ENCODE data around the gene DMC1. TPM values are rescaled to one million over a fixed set of nuclear protein-coding genes. Genes with fewer than 3 reads are reported as not detected.

DMC1 gene
- total RNA-seq, 1 experiment from 2014 or later, result 0.89 TPM

DNA sequence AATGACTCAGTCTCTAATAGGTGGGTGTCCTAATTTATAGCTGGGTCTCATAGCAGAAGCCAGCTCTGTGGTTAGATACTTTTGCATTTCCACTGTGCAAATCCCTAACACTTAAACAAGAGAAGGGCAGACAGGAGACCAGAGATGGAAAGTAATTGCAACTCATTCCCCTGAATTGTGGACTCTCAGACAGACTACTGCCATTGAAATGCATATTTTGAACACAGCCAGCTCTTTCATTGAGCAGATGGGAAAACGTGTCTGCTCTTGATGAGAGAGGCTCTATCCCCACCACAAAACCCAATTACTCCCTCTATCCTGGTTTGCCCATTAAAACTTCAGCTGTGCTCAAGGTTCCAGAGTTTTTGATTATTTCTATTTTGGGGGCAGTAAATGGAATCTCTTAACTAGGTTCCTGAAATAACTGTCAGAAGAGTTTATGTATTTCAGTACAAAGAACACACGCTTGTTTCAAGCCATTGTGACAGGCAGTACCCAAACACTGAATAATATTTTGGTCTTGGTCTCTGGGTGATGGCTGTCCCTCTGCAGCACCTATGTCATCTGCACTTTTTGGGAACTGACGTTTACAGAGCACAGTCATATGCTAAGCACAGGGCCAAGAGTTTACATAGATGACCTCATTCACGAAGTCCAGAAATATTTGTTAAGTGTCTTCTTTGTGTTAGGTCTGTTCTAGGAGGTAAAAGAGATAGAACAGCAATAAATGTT lies 44.5 kb upstream of the DMC1 start:
- Histone ChIP-seq H3K27me3 (ENCODE audit: insufficient read depth, low read length) (no peaks in the 10 kb centered on the region), H3K27ac (ENCODE audit: low read depth, low read length) (no peak overlapping the region), H3K36me3 (ENCODE audit: control insufficient read depth in 1 of 2, insufficient read depth in 2 of 2, low read length in 2 of 2) (peaks cover 0 to 2% of the 10 kb centered on the region in 2 experiments; a peak in 1 of 4 replicates), H3K9me2 (ENCODE audit: insufficient read depth) (no peaks in the 10 kb centered on the region), H3K9me3 (ENCODE audit: control insufficient read depth in 1 of 2, insufficient read depth in 1 of 2, low read depth in 1 of 2, low read length in 2 of 2) (peaks cover 3 to 6% of the 10 kb centered on the region in 2 experiments; a peak in 1 of 4 replicates), H3K9ac (ENCODE audit: low read length) (no peak overlapping the region), H2AFZ (ENCODE audit: low read depth, low read length, poor library complexity, severe bottlenecking) (no peak overlapping the region), H4K20me1 (ENCODE audit: insufficient read depth) (no peaks in the 10 kb centered on the region), H3K79me2 (ENCODE audit: insufficient read depth, low read length) (no peaks in the 10 kb centered on the region), H3K4me3 (replicated peaks in 1 of 2; ENCODE audit: low read depth in 1 of 2, low read length in 2 of 2) (no peak overlapping the region), H3K4me1 (ENCODE audit: control insufficient read depth in 1 of 2, insufficient read depth in 2 of 2, low read length in 2 of 2) (peaks cover 0 to 18% of the 10 kb centered on the region in 2 experiments; a peak in 3 of 4 replicates), H3K4me2 (ENCODE audit: low read length) (peak overlapping the region; percentile 13; the same call in 1 of the 2 replicates)
- CTCF ChIA-PET, result no interaction called here
- POLR2A ChIA-PET, result no interaction called here
- TF ChIP-seq YY1 (IDR thresholded peaks at IDR 0.05; ENCODE audit: extremely low read depth, insufficient replicate concordance, low read depth, low read length), result no peak
- no peak for TF ChIP-seq POLR2A (IDR thresholded peaks at IDR 0.05; ENCODE audit: borderline replicate concordance, extremely low read depth, insufficient read depth, insufficient read length)
- no peak for TF ChIP-seq FOSL1 (IDR thresholded peaks at IDR 0.05; ENCODE audit: low read depth)
- no peak for TF ChIP-seq SRF (IDR thresholded peaks at IDR 0.05; ENCODE audit: low read depth)
- TF ChIP-seq SP1 (IDR thresholded peaks at IDR 0.05; ENCODE audit: low read depth), result no peak
- no peak for TF ChIP-seq SIN3A (IDR thresholded peaks at IDR 0.05; ENCODE audit: low read depth)
- TF ChIP-seq ZFX (IDR thresholded peaks at IDR 0.05), result no peak
- TF ChIP-seq, protein P1, sequence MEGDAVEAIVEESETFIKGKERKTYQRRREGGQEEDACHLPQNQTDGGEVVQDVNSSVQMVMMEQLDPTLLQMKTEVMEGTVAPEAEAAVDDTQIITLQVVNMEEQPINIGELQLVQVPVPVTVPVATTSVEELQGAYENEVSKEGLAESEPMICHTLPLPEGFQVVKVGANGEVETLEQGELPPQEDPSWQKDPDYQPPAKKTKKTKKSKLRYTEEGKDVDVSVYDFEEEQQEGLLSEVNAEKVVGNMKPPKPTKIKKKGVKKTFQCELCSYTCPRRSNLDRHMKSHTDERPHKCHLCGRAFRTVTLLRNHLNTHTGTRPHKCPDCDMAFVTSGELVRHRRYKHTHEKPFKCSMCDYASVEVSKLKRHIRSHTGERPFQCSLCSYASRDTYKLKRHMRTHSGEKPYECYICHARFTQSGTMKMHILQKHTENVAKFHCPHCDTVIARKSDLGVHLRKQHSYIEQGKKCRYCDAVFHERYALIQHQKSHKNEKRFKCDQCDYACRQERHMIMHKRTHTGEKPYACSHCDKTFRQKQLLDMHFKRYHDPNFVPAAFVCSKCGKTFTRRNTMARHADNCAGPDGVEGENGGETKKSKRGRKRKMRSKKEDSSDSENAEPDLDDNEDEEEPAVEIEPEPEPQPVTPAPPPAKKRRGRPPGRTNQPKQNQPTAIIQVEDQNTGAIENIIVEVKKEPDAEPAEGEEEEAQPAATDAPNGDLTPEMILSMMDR (IDR thresholded peaks at IDR 0.05 in 2 of 3, conservative IDR thresholded peaks at IDR 0.05 in 1 of 3; ENCODE audit: borderline replicate concordance in 1 of 3, insufficient read depth in 1 of 3, low read depth in 2 of 3, low read length in 2 of 3), result no peak
- no peak for TF ChIP-seq EZH2phosphoT487 (IDR thresholded peaks at IDR 0.05; ENCODE audit: borderline replicate concordance)
- no peak for TF ChIP-seq RAD21 (IDR thresholded peaks at IDR 0.05; ENCODE audit: low read depth)
- TF ChIP-seq ELF1 (IDR thresholded peaks at IDR 0.05; ENCODE audit: borderline replicate concordance, low read depth), result no peak
- TF ChIP-seq, protein P2, sequence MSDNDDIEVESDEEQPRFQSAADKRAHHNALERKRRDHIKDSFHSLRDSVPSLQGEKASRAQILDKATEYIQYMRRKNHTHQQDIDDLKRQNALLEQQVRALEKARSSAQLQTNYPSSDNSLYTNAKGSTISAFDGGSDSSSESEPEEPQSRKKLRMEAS (IDR thresholded peaks at IDR 0.05), result no peak
- TF ChIP-seq, protein P3, sequence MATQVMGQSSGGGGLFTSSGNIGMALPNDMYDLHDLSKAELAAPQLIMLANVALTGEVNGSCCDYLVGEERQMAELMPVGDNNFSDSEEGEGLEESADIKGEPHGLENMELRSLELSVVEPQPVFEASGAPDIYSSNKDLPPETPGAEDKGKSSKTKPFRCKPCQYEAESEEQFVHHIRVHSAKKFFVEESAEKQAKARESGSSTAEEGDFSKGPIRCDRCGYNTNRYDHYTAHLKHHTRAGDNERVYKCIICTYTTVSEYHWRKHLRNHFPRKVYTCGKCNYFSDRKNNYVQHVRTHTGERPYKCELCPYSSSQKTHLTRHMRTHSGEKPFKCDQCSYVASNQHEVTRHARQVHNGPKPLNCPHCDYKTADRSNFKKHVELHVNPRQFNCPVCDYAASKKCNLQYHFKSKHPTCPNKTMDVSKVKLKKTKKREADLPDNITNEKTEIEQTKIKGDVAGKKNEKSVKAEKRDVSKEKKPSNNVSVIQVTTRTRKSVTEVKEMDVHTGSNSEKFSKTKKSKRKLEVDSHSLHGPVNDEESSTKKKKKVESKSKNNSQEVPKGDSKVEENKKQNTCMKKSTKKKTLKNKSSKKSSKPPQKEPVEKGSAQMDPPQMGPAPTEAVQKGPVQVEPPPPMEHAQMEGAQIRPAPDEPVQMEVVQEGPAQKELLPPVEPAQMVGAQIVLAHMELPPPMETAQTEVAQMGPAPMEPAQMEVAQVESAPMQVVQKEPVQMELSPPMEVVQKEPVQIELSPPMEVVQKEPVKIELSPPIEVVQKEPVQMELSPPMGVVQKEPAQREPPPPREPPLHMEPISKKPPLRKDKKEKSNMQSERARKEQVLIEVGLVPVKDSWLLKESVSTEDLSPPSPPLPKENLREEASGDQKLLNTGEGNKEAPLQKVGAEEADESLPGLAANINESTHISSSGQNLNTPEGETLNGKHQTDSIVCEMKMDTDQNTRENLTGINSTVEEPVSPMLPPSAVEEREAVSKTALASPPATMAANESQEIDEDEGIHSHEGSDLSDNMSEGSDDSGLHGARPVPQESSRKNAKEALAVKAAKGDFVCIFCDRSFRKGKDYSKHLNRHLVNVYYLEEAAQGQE (IDR thresholded peaks at IDR 0.05; ENCODE audit: low read depth), result no peak
- TF ChIP-seq, protein P4, sequence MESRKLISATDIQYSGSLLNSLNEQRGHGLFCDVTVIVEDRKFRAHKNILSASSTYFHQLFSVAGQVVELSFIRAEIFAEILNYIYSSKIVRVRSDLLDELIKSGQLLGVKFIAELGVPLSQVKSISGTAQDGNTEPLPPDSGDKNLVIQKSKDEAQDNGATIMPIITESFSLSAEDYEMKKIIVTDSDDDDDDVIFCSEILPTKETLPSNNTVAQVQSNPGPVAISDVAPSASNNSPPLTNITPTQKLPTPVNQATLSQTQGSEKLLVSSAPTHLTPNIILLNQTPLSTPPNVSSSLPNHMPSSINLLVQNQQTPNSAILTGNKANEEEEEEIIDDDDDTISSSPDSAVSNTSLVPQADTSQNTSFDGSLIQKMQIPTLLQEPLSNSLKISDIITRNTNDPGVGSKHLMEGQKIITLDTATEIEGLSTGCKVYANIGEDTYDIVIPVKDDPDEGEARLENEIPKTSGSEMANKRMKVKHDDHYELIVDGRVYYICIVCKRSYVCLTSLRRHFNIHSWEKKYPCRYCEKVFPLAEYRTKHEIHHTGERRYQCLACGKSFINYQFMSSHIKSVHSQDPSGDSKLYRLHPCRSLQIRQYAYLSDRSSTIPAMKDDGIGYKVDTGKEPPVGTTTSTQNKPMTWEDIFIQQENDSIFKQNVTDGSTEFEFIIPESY (IDR thresholded peaks at IDR 0.05; ENCODE audit: extremely low read depth, insufficient replicate concordance, low read length), result no peak
- TF ChIP-seq JUND (IDR thresholded peaks at IDR 0.05), result no peak
- no peak for TF ChIP-seq EGR1 (IDR thresholded peaks at IDR 0.05; ENCODE audit: low read depth)
- no peak for TF ChIP-seq POLR2AphosphoS5 (IDR thresholded peaks at IDR 0.05; ENCODE audit: low read depth, low read length)
- TF ChIP-seq, protein P5, sequence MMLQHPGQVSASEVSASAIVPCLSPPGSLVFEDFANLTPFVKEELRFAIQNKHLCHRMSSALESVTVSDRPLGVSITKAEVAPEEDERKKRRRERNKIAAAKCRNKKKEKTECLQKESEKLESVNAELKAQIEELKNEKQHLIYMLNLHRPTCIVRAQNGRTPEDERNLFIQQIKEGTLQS (IDR thresholded peaks at IDR 0.05), result no peak
- no peak for TF ChIP-seq EZH2 (IDR thresholded peaks at IDR 0.05)
- TF ChIP-seq ZNF274 (IDR thresholded peaks at IDR 0.05; ENCODE audit: low read depth, low read length), result no peak
- no peak for DNase-seq (ENCODE audit: low read depth, low spot score)
- RAD21 ChIA-PET (ENCODE audit: low non-redundant PET in 1 of 2, low total read pairs in 2 of 2, uncharacterized antibody in 2 of 2, unreplicated experiment in 2 of 2), result no interaction called here
- intact Hi-C loops (cut with micrococcal nuclease), result no loop called here
- BruUV-seq (replicated peaks), result no TSS peak
- ATAC-seq, result no peak

Data from HCT116 (cell line).